ENCODE results near the gene USP32. TPM values are rescaled to one million over a fixed set of nuclear protein-coding genes. Genes with fewer than 3 reads are reported as not detected.

The USP32 gene
- polyA plus RNA-seq, 1 experiment, result 23.8 TPM

- ChIA-PET CTCF (interaction anchor here (1.2 to 1.4 kb wide), 2 partner anchors 11 to 12 kb away, joined by 4 to 11 read pairs; no protein-coding TSS in a partner anchor), POLR2A (no interaction called here)
- no peaks in the 10 kb centered on the region for H3K36me3 ChIP-seq (ENCODE audit: control insufficient read depth, insufficient read depth, low read length)
- TF ChIP-seq CTCF (IDR thresholded peaks at IDR 0.05; ENCODE audit: insufficient read depth, low read depth, low read length), result no peak
- H3K27me3 ChIP-seq (ENCODE audit: control insufficient read depth, insufficient read depth, low read length), result no peaks in the 10 kb centered on the region
- DNase-seq (ENCODE audit: low read depth), result no peak
- no peak overlapping the region for H3K4me3 ChIP-seq (ENCODE audit: low read depth, low read length)
Measured at GRCh38 chr17:60410001-60410400, 18.1 kb upstream of the USP32 start.

- no peak overlapping the region for H3K4me3 ChIP-seq (ENCODE audit: low read depth, low read length)
- POLR2A ChIA-PET, result no interaction called here
- TF ChIP-seq CTCF (IDR thresholded peaks at IDR 0.05; ENCODE audit: insufficient read depth, low read depth, low read length), result no peak
- no peaks in the 10 kb centered on the region for H3K27me3 ChIP-seq (ENCODE audit: control insufficient read depth, insufficient read depth, low read length)
- no peak for DNase-seq (ENCODE audit: low read depth)
- CTCF ChIA-PET, result interaction anchor here (1.8 kb wide), 1 partner anchor 14 kb away, joined by 6 read pairs; no protein-coding TSS in a partner anchor
- no peaks in the 10 kb centered on the region for H3K36me3 ChIP-seq (ENCODE audit: control insufficient read depth, insufficient read depth, low read length)
Measured at GRCh38 chr17:60406887-60407286, 15.0 kb upstream of the USP32 start.

- no peak for TF ChIP-seq CTCF (IDR thresholded peaks at IDR 0.05; ENCODE audit: insufficient read depth, low read depth, low read length)
- H3K36me3 ChIP-seq (ENCODE audit: control insufficient read depth, insufficient read depth, low read length), result no peaks in the 10 kb centered on the region
- no peak for DNase-seq (ENCODE audit: low read depth)
- H3K4me3 ChIP-seq (ENCODE audit: low read depth, low read length), result no peak overlapping the region
- POLR2A ChIA-PET, result no interaction called here
- no peaks in the 10 kb centered on the region for H3K27me3 ChIP-seq (ENCODE audit: control insufficient read depth, insufficient read depth, low read length)
- CTCF ChIA-PET, result interaction anchor here (1.5 kb wide), 2 partner anchors 12 to 18 kb away, joined by 4 to 5 read pairs; partner anchors contain the start of genes CHCT1 and USP32
Measured at GRCh38 chr17:60403962-60404361, 12.0 kb upstream of the USP32 start.

- Histone ChIP-seq H3K27me3 (ENCODE audit: control insufficient read depth, insufficient read depth, low read length) (no peaks in the 10 kb centered on the region), H3K36me3 (ENCODE audit: control insufficient read depth, insufficient read depth, low read length) (no peaks in the 10 kb centered on the region), H3K4me3 (ENCODE audit: low read depth, low read length) (no peak overlapping the region)
- POLR2A ChIA-PET, result no interaction called here
- TF ChIP-seq CTCF (IDR thresholded peaks at IDR 0.05; ENCODE audit: insufficient read depth, low read depth, low read length), result no peak
- DNase-seq (ENCODE audit: low read depth), result no peak
- CTCF ChIA-PET, result interaction anchor here (1.0 kb wide), 1 partner anchor 19 kb away, joined by 3 read pairs; the partner anchor contains the start of gene CHCT1
Measured at GRCh38 chr17:60403523-60403810, 11.5 kb upstream of the USP32 start.

- H3K36me3 ChIP-seq (ENCODE audit: control insufficient read depth, insufficient read depth, low read length), result no peaks in the 10 kb centered on the region
- no peak for DNase-seq (ENCODE audit: low read depth)
- H3K27me3 ChIP-seq (ENCODE audit: control insufficient read depth, insufficient read depth, low read length), result no peaks in the 10 kb centered on the region
- no peak overlapping the region for H3K4me3 ChIP-seq (ENCODE audit: low read depth, low read length)
- POLR2A ChIA-PET, result no interaction called here
- no peak for TF ChIP-seq CTCF (IDR thresholded peaks at IDR 0.05; ENCODE audit: insufficient read depth, low read depth, low read length)
- CTCF ChIA-PET, result interaction anchor here (1.5 kb wide), 1 partner anchor 19 kb away, joined by 6 read pairs; no protein-coding TSS in a partner anchor
Measured at GRCh38 chr17:60401819-60402218, 9.9 kb upstream of the USP32 start.
